ENCODE measurements around the gene CST7.

The CST7 gene

DNA sequence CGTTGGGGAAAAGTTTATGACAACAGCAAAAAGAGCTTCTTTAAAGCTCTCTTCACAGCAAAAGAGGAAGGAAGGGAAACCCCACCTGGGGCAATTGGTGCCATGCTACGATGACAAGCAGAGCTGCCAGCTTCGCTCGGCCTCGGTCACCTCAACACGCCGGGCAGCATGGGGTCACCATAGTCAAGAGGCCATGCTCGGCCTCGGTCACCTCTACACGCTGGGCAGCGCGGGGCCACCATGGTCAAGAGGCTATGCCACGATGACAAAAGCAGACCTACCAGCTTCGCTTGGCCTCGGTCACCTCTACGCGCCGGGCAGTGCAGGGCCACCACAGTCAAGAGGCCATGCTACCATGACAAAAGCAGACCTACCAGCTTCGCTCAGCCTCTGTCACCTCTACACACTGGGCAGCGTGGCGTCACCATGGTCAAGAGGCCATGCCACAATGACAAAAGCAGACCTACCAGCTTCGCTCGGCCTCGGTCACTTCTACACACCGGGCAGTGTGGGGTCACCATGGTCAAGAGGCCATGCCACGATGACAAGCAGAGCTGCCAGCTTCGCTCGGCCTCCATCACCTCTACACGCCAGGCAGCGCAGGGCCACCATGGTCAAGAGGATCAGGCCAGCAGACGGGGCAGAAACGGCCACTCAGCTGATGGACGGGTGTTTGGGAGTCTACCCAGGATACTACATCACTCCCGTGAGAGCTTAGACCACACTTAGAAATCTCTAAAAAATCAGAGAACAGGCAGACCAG, 31.4 kb downstream of the CST7 start:
- TF ChIP-seq, protein P1, sequence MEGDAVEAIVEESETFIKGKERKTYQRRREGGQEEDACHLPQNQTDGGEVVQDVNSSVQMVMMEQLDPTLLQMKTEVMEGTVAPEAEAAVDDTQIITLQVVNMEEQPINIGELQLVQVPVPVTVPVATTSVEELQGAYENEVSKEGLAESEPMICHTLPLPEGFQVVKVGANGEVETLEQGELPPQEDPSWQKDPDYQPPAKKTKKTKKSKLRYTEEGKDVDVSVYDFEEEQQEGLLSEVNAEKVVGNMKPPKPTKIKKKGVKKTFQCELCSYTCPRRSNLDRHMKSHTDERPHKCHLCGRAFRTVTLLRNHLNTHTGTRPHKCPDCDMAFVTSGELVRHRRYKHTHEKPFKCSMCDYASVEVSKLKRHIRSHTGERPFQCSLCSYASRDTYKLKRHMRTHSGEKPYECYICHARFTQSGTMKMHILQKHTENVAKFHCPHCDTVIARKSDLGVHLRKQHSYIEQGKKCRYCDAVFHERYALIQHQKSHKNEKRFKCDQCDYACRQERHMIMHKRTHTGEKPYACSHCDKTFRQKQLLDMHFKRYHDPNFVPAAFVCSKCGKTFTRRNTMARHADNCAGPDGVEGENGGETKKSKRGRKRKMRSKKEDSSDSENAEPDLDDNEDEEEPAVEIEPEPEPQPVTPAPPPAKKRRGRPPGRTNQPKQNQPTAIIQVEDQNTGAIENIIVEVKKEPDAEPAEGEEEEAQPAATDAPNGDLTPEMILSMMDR (IDR thresholded peaks at IDR 0.05; ENCODE audit: low read depth, low read length): no peak

DNA sequence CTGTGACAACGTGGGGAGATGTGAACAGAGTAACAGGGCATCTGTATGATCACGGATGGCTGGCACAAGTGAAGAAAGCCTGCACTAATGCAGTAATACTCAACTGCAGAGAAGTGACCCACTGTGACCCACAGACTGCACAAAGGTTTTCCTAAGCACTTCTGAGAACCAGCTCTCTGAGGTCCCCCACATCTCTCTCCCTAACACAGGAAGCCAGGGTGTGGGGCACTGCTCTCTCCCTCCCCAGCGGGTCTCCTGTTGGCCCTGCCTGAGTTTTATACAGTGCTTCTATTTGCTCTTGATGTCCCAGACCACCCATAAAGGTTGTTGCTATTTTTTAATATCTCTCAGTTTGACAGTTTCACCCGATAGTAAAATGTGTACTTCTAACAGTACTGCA, 32.2 kb downstream of the CST7 start:
- TF ChIP-seq, protein P1 (IDR thresholded peaks at IDR 0.05; ENCODE audit: low read depth, low read length): no peak
- no peak for DNase-seq (ENCODE audit: extremely low read depth, low read depth)

More for the DNA sequence above, 31.4 kb downstream of the CST7 start:
- no peak for DNase-seq (ENCODE audit: extremely low read depth, low read depth)

DNA sequence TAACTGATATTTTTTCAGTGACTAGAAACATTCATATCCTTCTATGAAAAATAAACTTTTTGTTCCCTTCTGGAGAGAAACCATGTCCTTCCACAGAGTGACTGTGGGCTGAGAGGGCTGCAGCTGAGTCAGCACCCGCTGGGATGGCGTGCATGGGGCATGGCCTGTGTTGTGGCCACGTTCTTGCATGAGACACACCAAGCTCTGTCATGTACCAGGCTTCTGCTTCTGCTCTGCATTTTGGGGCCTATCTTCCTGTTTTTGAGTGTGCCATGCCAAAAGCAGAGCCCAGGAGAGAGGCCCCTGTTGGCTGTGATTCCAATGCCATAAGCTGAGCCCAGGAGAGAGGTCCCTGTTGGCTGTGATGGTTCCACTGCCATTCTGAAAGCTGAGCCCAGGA, 32.7 kb downstream of the CST7 start:
- no peak for DNase-seq (ENCODE audit: extremely low read depth, low read depth)
- TF ChIP-seq, protein P1 (IDR thresholded peaks at IDR 0.05; ENCODE audit: low read depth, low read length): no peak

DNA sequence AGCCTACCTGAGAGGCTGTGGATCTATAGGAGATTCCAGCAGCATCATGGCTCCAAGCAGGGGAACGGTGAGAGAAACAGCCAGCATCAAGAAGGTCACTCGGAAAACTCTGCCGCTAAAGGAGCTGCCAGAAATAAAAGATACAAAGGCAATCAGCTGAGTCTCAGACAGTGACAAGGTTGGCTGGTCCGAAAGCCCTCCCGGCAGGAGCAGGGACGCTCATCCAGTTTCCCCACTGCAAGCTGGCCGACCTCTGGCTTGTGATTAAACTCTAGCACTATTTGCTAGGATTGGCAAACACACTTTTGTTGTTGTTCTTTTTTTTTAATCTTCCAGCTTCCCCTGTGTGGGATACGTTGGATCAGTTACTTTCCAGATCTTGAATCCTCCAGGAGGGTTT, 34.8 kb downstream of the CST7 start:
- TF ChIP-seq, protein P1 (IDR thresholded peaks at IDR 0.05; ENCODE audit: low read depth, low read length): no peak
- DNase-seq (ENCODE audit: extremely low read depth, low read depth): no peak

DNA sequence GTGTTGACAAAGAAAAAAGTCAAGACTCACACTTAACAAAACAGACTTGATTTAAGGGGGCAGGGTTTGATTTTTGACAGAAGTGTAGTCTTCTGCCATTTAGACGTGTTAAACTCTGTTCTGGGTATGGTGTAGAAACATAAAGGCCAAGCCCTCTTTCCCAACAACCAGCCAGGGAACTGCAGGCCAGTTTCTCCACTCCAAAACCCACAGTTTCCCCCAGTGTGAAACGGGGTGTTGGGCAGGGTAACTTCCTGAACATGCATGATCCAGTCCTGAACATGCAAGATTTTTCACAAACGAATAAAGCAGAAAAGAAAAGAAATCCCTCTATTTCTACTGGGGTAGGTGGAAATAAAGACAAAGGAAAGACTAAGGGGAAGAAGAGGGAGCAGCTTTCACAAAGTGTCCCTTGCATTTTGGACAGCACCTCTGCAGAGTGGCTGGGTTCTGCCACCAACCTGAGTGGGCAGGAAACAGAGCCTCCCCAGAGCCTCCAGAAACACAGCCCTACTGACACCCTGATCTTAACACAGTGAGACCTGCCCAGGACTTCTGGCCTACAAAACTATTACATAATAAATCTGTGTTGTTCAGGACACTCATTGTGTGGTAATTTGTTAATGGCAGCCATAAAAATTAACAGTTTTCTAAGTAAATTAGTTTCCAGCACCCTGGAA, 36.0 kb downstream of the CST7 start:
- DNase-seq (ENCODE audit: extremely low read depth, low read depth): no peak
- TF ChIP-seq, protein P1 (IDR thresholded peaks at IDR 0.05; ENCODE audit: low read depth, low read length): no peak

DNA sequence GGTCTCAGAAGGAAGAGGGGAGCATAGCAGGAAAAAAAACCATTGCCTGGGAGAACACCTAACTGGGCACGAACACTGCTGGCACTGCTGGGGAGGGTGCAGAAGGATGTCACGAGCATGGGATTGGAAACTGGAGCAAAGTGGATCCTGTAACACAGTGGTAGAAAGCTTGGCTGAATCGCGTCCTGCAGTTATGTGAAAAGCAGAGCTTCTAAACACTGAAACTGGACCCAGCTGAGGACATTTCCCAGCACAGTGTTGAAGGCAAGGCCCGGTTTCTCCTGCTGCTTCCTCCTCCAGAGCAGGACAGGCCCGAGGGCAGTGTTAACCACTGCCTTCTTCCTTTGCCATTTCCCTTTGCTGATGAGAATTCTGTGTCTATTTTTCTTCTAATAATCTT, 36.7 kb downstream of the CST7 start:
- TF ChIP-seq, protein P1 (IDR thresholded peaks at IDR 0.05; ENCODE audit: low read depth, low read length): no peak

DNA sequence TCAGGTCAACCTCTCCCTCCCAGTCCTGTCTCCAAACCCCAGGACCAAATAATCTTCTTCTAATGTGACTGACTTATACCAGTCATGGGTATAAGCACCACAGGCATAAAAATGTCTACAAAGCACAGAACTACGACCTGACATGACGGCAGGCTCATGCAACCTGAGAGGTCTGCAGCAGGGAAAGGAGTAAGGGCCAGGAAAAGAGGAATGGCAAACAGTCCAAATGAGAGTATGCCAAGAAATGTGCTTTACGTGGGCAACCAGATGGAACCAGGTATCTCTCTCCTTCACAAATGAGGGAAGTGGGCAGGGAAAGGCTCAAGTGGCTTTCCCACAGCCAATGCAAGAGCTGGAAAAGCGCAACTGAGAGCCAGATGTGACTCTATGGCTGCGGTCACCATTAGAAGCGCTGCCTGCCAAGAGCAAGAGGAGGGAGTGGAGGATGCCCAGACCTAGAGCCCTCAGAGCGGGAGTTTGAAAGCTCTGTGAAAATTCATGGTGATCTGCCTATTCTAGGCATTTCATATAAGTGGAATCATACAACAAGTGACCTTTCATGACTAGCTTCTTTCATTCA, 37.5 kb downstream of the CST7 start:
- DNase-seq (ENCODE audit: extremely low read depth, low read depth): no peak
- TF ChIP-seq, protein P1 (IDR thresholded peaks at IDR 0.05; ENCODE audit: low read depth, low read length): no peak

More for the DNA sequence above, 36.7 kb downstream of the CST7 start:
- no peak for DNase-seq (ENCODE audit: extremely low read depth, low read depth)

Data from AG09319 (cell line).